GM18502 (cell line): ENCODE measurements around the gene TCF21.

Experiments used
- ATAC-seq: cut with Tn5 transposase; IDR thresholded peaks from one replicate; pipeline ENCODE4 v1.9.1; 2021; ENCODE audit warnings: mild to moderate bottlenecking; ENCODE audit not compliant: unreplicated experiment, poor library complexity

Gene TCF21

GRCh38 chr6:133887880-133888230 is 1.1 kb upstream of the TCF21 start:
- no peak for ATAC-seq

- ATAC-seq = no peak
Observed at GRCh38 chr6:133889557-133890403, 867 bp downstream of the TCF21 start.

- no peak for ATAC-seq
Observed at GRCh38 chr6:133890711-133891148, 1.8 kb downstream of the TCF21 start.

GRCh38 chr6:133891149-133891926 is 2.4 kb downstream of the TCF21 start:
- ATAC-seq = no peak

- no peak for ATAC-seq
Observed at GRCh38 chr6:133891927-133892812, 3.3 kb downstream of the TCF21 start.

GRCh38 chr6:133892813-133893691 is 4.1 kb downstream of the TCF21 start:
- ATAC-seq = no peak

GRCh38 chr6:133893946-133894345 is 5.0 kb downstream of the TCF21 start:
- ATAC-seq = no peak

GRCh38 chr6:133894369-133894768 is 5.5 kb downstream of the TCF21 start:
- no peak for ATAC-seq

GRCh38 chr6:133894795-133895358 is 6.0 kb downstream of the TCF21 start:
- no peak for ATAC-seq

- ATAC-seq = no peak
Observed at GRCh38 chr6:133895573-133896343, 6.8 kb downstream of the TCF21 start.

- ATAC-seq = no peak
Observed at GRCh38 chr6:133896344-133896721, 7.4 kb downstream of the TCF21 start.

GRCh38 chr6:133898263-133898662 is 9.3 kb downstream of the TCF21 start:
- ATAC-seq = no peak

GRCh38 chr6:133899556-133899955 is 10.6 kb downstream of the TCF21 start:
- no peak for ATAC-seq

- no peak for ATAC-seq
Observed at GRCh38 chr6:133903855-133904254, 14.9 kb downstream of the TCF21 start.

- ATAC-seq = no peak
Observed at GRCh38 chr6:133906050-133906449, 17.1 kb downstream of the TCF21 start.

- peak; percentile 81 for ATAC-seq
Observed at GRCh38 chr6:133916650-133917151, 27.8 kb downstream of the TCF21 start.

- no peak for ATAC-seq
Observed at GRCh38 chr6:133917781-133918180, 28.9 kb downstream of the TCF21 start.

GRCh38 chr6:133918208-133918930 is 29.5 kb downstream of the TCF21 start:
- no peak for ATAC-seq
